WERI-Rb-1 (cell line): ENCODE data around the gene XYLT2.

Source experiments
- DNase-seq: peaks from one replicate; pipeline ENCODE4 v3.0.0-alpha.2; 2020
- H3K27ac ChIP-seq: fragments of 250-450 bp; sonication (Bioruptor Pico); 2 replicates; pipeline ENCODE4 v1.5.1; 2020; ENCODE audit warnings: mild to moderate bottlenecking, moderate library complexity
- H3K27me3 ChIP-seq: fragments of 250-450 bp; sonication (Bioruptor Pico); 2 replicates; pipeline ENCODE4 v1.5.1; 2021; ENCODE audit warnings: mild to moderate bottlenecking, low read depth, moderate library complexity; ENCODE audit not compliant: insufficient read depth, severe bottlenecking
- H3K36me3 ChIP-seq: fragments of 250-450 bp; sonication (Bioruptor Pico); 2 replicates; pipeline ENCODE4 v1.5.1; 2020; ENCODE audit warnings: mild to moderate bottlenecking, moderate library complexity
- H3K4me3 ChIP-seq: 2 replicates; pipeline ENCODE4 v1.5.1; 2011; ENCODE audit warnings: low read depth, mild to moderate bottlenecking, control low read depth, low read length
- H3K9me3 ChIP-seq: fragments of 250-450 bp; sonication (Bioruptor Pico); 2 replicates; pipeline ENCODE4 v1.5.1; 2021; ENCODE audit warnings: mild to moderate bottlenecking, moderate library complexity; ENCODE audit not compliant: severe bottlenecking
- TF ChIP-seq, protein P1 (sequence below): IDR thresholded peaks from 2 replicates; pipeline ENCODE4 v1.5.1; 2011; ENCODE audit warnings: low read depth, mild to moderate bottlenecking, control low read depth, inconsistent platforms, low read length

The XYLT2 gene

DNA sequence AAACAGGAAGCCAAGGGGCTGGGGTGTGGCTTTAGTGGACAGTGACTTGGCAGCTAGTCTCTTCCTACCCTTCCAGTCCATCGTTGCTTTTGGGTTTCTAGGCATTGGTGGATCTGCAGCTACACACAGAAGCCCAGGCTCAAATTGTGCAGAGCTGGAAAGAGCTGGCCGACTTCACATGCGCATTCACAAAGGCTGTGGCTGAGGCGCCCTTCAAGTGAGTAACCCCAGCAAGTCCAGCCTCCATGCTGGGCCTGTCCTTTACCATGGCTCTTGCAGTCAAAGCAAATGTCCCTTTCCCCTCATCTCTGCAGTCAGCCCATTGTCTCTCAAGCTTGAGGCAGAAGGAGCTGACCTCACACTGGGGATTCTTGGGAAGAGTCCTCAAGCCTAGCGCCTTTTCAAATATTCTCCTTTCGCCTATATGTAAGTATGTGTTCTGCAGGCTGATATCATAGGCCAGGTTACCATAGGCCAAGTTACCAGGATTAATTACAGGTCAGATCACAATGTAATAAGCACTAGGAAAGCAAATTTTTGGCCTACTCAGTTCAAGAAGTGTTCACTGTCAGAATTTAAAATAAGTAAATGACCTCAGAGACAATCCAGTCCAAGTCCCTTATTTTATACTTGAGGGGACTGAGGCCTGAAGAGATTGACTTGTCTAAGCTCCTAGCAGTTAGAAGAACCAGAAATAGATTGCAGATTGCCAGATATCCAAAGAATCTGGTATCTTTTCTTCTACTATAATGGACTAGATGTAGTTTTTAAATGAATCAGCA lies 33.6 kb downstream of the XYLT2 start:
- no peak overlapping the region for H3K27ac ChIP-seq
- TF ChIP-seq, protein P1, sequence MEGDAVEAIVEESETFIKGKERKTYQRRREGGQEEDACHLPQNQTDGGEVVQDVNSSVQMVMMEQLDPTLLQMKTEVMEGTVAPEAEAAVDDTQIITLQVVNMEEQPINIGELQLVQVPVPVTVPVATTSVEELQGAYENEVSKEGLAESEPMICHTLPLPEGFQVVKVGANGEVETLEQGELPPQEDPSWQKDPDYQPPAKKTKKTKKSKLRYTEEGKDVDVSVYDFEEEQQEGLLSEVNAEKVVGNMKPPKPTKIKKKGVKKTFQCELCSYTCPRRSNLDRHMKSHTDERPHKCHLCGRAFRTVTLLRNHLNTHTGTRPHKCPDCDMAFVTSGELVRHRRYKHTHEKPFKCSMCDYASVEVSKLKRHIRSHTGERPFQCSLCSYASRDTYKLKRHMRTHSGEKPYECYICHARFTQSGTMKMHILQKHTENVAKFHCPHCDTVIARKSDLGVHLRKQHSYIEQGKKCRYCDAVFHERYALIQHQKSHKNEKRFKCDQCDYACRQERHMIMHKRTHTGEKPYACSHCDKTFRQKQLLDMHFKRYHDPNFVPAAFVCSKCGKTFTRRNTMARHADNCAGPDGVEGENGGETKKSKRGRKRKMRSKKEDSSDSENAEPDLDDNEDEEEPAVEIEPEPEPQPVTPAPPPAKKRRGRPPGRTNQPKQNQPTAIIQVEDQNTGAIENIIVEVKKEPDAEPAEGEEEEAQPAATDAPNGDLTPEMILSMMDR: no peak
- peaks cover 67% of the 10 kb centered on the region for H3K36me3 ChIP-seq
- H3K27me3 ChIP-seq: no peaks in the 10 kb centered on the region
- H3K9me3 ChIP-seq: no peaks in the 10 kb centered on the region
- no peak overlapping the region for H3K4me3 ChIP-seq
- no peak for DNase-seq

DNA sequence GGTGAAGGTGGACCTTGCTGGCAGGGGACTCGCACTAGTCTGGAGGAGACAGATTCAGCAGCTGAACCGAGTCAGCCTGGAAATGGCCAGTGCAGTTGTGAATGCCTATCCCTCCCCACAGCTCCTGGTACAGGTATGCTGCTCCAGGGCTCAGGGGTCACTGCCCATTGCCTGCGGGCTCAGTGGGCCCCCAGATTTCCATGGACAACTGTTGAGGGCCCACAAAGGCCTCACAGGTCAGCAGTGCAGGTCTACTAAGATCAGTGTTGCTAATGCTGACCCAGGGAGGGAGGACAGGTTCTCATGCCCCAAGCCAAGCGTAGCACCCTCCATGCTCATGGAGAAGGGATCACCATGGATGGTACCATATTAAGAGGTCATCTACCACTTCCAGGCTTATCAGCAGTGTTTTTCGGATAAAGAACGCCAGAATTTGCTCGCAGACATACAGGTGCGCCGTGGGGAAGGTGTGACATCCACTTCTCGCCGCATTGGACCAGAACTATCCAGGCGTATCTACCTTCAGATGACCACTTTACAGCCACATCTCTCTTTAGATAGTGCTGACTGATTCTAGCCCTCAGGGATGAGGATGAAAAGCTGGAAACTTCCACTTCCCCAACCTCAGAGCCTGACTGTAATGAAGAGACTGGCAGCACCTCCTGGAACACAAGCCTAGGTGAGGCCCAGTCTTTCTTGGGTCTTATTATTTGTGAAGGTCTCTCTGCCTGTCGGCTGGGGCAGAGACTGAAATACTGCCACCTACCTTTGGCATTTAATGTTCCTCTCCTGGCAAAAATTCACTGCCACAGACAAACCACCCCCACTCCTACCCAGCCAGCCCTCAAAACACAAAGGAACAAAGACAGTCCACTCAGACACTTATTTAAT lies 34.7 kb downstream of the XYLT2 start:
- H3K27me3 ChIP-seq: no peaks in the 10 kb centered on the region
- no peak for DNase-seq
- H3K27ac ChIP-seq: no peak overlapping the region
- no peaks in the 10 kb centered on the region for H3K9me3 ChIP-seq
- no peak overlapping the region for H3K4me3 ChIP-seq
- peaks cover 77% of the 10 kb centered on the region for H3K36me3 ChIP-seq
- TF ChIP-seq, protein P1: 0 out of 2 replicates have a peak, but pooled peaks have one; percentile 12

DNA sequence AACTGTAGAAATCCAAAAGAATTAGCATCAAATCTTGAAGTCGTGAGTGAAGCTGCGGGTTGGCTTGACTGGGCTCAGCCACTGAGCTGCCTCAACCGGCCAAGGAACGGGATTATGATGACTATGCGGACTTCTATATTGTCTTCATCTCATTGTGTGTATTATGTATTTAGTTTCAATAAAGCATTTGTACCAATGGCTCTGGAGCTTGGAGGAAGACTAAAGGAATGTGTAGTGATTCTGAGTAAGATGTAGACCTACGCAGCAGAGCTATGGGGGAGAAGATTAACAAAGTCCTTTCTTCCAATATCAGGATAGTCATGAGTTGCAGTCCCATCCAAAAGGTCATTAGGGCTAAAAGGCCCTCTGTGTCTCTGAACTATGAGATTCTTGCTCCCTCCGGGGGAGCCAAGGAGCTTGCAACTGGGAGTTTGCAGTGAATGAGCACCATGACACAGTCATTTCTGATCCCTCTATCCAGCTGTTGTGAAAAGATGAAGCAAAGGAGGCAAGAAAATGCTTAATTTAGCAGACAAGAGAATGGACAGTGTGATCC lies 35.4 kb downstream of the XYLT2 start:
- H3K36me3 ChIP-seq: peaks cover 84% of the 10 kb centered on the region
- H3K9me3 ChIP-seq: no peaks in the 10 kb centered on the region

DNA sequence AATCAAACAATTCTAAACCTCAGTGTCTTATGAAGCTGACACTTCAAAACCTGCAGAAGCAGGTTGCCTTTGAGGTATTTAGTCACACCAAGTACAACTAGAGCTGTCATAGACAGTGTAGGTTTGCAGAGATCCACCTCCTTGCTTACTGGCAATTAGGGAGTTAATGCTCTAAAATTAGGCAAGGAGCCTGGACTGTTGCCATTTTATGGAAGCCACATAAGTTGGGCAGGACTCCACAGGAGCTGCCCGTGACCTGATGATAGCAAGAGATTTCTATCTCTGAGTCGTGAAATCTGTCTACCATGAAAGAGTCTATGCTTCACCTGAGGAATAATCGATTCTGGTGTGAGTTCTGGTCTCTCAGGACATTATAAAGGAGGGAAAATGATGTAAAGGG lies 36.0 kb downstream of the XYLT2 start:
- no peak overlapping the region for H3K27ac ChIP-seq
- H3K9me3 ChIP-seq: no peaks in the 10 kb centered on the region

More for the DNA sequence above, 35.4 kb downstream of the XYLT2 start:
- TF ChIP-seq, protein P1: no peak
- no peak overlapping the region for H3K27ac ChIP-seq
- DNase-seq: no peak
- H3K4me3 ChIP-seq: no peak overlapping the region
- no peaks in the 10 kb centered on the region for H3K27me3 ChIP-seq

DNA sequence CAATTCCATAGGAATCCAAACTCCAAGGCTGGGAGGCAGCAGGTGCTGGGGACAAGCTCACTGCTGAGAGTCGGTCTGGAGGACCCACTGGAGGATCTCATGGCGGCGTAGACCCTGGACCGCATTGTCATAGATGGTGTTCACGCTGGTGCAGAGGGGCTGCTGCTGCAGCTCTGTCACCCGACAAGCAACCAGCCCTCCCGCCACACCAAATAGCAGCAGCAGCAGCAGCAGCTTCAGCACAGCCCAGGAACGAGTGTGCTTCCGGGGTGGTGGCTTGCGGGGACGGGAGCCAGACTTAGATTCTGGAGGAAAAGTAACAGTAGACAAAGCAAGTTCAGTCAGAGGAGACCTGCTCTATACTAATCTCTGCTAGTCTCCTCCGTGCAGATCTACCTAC lies 37.0 kb downstream of the XYLT2 start:
- Histone ChIP-seq H3K4me3 (no peak overlapping the region), H3K36me3 (peaks cover 92% of the 10 kb centered on the region), H3K27ac (no peak overlapping the region), H3K27me3 (no peaks in the 10 kb centered on the region), H3K9me3 (no peaks in the 10 kb centered on the region)
- no peak for DNase-seq
- TF ChIP-seq, protein P1: no peak

More for the DNA sequence above, 36.0 kb downstream of the XYLT2 start:
- H3K27me3 ChIP-seq: no peaks in the 10 kb centered on the region
- H3K4me3 ChIP-seq: no peak overlapping the region
- no peak for DNase-seq
- peaks cover 86% of the 10 kb centered on the region for H3K36me3 ChIP-seq
- TF ChIP-seq, protein P1: no peak
